ENCODE data around the gene SMYD3. TPM values are rescaled to one million over a fixed set of nuclear protein-coding genes. Genes with fewer than 3 reads are reported as not detected.
A peak's percentile ranks its signal among the peaks of the same experiment; 100 is the strongest.

SMYD3 gene
- total RNA-seq, 1 experiment from 2014 or later: 25.5 TPM

DNA sequence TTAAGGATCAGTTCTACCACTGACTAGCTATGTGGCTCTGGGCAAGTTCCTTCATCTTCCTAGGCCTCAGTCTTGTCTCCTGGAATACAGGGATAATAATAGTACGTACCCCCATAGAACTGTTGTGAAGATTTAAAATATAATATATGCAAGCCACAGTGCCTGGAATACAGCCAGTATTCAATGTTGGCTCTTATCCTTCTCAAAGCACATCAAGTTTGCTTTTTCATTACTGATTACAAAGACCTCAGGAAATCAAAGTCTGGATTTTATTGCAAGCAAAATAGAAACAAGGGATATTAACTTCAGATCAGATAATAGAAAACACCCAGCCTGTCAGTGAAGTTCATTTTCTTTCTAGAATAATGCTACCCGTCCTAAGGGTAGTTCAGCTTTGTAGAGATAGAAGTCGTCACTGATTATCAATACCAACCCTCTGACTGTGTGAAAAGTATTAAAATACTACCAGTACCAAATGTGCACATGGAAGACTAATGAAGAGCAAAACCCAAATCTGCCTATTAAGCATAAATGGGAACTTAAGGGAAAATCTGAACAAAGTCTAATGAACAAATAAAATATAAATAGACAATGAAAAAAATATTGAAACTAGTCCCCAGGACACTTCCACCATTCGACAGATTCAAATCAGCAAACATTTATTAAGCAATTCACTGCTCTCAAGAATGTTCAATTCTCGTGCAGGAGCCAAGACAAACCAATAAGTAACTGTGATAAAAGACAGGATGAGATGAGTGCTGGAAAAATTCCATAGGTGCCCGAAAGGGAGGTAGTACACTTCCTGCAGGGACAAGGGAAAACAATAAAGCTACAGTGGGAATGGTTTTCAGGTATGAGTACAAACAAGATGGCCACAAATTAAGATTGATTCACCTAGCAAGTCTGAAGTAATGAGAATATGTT lies 206.2 kb downstream of the SMYD3 start:
- Histone ChIP-seq H3K4ac (ENCODE audit: low read depth, low read length) (no peak overlapping the region), H3K18ac (ENCODE audit: insufficient read length, low read depth, low read length) (no peak overlapping the region), H3K27ac (ENCODE audit: insufficient read length, low read depth, low read length) (no peak overlapping the region), H3K4me2 (ENCODE audit: insufficient read depth, insufficient read length, low read length) (no peak overlapping the region), H3K23me2 (ENCODE audit: insufficient read length, low read depth, low read length, poor library complexity, severe bottlenecking) (no peaks in the 10 kb centered on the region), H4K5ac (ENCODE audit: insufficient read length, low read depth, low read length) (no peak overlapping the region), H3K4me1 (ENCODE audit: insufficient read depth, low read length) (no peaks in the 10 kb centered on the region), H2BK120ac (ENCODE audit: low read depth, low read length, poor library complexity, severe bottlenecking) (no peak overlapping the region), H3T11ph (ENCODE audit: low read length) (no peak overlapping the region), H2BK12ac (ENCODE audit: insufficient read length, low read depth, low read length) (no peak overlapping the region), H3K14ac (ENCODE audit: insufficient read depth, low read length) (no peak overlapping the region), H3K27me3 (ENCODE audit: insufficient read depth, low read length) (no peaks in the 10 kb centered on the region), H3K9ac (ENCODE audit: extremely low read depth, insufficient read length, low read length) (no peak overlapping the region), H2BK5ac (ENCODE audit: insufficient read length, low read length) (no peak overlapping the region), H3K9me3 (ENCODE audit: control insufficient read depth, low read depth, low read length) (no peaks in the 10 kb centered on the region), H2AFZ (ENCODE audit: low read length) (no peak overlapping the region), H4K91ac (ENCODE audit: insufficient read length, low read depth, low read length) (no peak overlapping the region), H3K79me2 (ENCODE audit: insufficient read depth, low read length) (no peaks in the 10 kb centered on the region), H3K79me1 (ENCODE audit: insufficient read depth, low read depth, low read length, poor library complexity, severe bottlenecking) (no peaks in the 10 kb centered on the region), H2AK5ac (ENCODE audit: insufficient read length, low read length) (no peak overlapping the region), H4K20me1 (ENCODE audit: control insufficient read depth, insufficient read depth, insufficient read length) (no peaks in the 10 kb centered on the region), H3K56ac (ENCODE audit: insufficient read length, low read depth, low read length) (no peak overlapping the region), H3K23ac (ENCODE audit: insufficient read length, low read depth, low read length) (no peak overlapping the region), H2BK20ac (ENCODE audit: low read depth, low read length, poor library complexity, severe bottlenecking) (no peak overlapping the region), H2BK15ac (ENCODE audit: low read depth, low read length) (no peak overlapping the region), H4K8ac (replicated peaks; ENCODE audit: insufficient read length, low read depth, low read length) (no peak overlapping the region)
- H3K4me1 Mint-ChIP-seq: peaks cover 12 to 16% of the 10 kb centered on the region in 2 experiments
- DNase-seq: no peak
- H3K9me3 Mint-ChIP-seq: no peaks in the 10 kb centered on the region
- no CpG with 5 or more reads among the region's 6 CpGs for WGBS (ENCODE audit: extremely low coverage, insufficient read length, low lambda C conversion rate)
- H3K27me3 Mint-ChIP-seq (ENCODE audit: low read depth): no peaks in the 10 kb centered on the region
- H3K4me3 Mint-ChIP-seq: no peak overlapping the region
- no peaks in the 10 kb centered on the region for H3K36me3 Mint-ChIP-seq (ENCODE audit: insufficient read depth in 1 of 3, low read depth in 3 of 3)
- peak overlapping the region in 1 of 3 experiments; percentile 41; a peak in 2 of 7 replicates for H3K27ac Mint-ChIP-seq
- TF ChIP-seq, protein P1, sequence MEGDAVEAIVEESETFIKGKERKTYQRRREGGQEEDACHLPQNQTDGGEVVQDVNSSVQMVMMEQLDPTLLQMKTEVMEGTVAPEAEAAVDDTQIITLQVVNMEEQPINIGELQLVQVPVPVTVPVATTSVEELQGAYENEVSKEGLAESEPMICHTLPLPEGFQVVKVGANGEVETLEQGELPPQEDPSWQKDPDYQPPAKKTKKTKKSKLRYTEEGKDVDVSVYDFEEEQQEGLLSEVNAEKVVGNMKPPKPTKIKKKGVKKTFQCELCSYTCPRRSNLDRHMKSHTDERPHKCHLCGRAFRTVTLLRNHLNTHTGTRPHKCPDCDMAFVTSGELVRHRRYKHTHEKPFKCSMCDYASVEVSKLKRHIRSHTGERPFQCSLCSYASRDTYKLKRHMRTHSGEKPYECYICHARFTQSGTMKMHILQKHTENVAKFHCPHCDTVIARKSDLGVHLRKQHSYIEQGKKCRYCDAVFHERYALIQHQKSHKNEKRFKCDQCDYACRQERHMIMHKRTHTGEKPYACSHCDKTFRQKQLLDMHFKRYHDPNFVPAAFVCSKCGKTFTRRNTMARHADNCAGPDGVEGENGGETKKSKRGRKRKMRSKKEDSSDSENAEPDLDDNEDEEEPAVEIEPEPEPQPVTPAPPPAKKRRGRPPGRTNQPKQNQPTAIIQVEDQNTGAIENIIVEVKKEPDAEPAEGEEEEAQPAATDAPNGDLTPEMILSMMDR (conservative IDR thresholded peaks at IDR 0.05): no peak

All from H9 (cell line).